Nephron (organoid): ENCODE measurements around the gene PTMS.

ENCODE experiments used
- H3K27ac Mint-ChIP-seq, 3 experiments: 2 replicates each; pipeline ENCODE4 v1.8.0; 2020; ENCODE audit warnings: mixed read lengths in 3 of 3, mild to moderate bottlenecking in 2 of 3, moderate library complexity in 1 of 3
- H3K27me3 Mint-ChIP-seq: 2 replicates; pipeline ENCODE4 v1.8.0; 2021; ENCODE audit warnings: low read depth, mild to moderate bottlenecking, moderate library complexity, mixed read lengths
- H3K36me3 Mint-ChIP-seq: 2 replicates; pipeline ENCODE4 v1.8.0; 2020; ENCODE audit warnings: low read depth, mixed read lengths
- H3K4me1 Mint-ChIP-seq: 2 replicates; pipeline ENCODE4 v1.8.0; 2020; ENCODE audit warnings: mixed read lengths
- H3K4me3 Mint-ChIP-seq, 3 experiments: 2 replicates each; pipeline ENCODE4 v1.8.0; 2020; ENCODE audit warnings: mild to moderate bottlenecking in 3 of 3, mixed read lengths in 3 of 3, moderate library complexity in 2 of 3
- H3K9me3 Mint-ChIP-seq: 2 replicates; pipeline ENCODE4 v1.8.0; 2020; ENCODE audit warnings: mixed read lengths
- TF ChIP-seq, protein P1 (sequence below), 3 experiments: fragments of 200-600 bp; sonication (generic); IDR thresholded peaks; one replicate each; pipeline ENCODE4 v1.5.0; 2021; ENCODE audit warnings: antibody characterized with exemption in 3 of 3; ENCODE audit not compliant: unreplicated experiment in 3 of 3

The PTMS gene

GRCh38 chr12:6786416-6787094 lies 20.4 kb downstream of the PTMS start:
- peaks cover 13% of the 10 kb centered on the region for H3K4me1 Mint-ChIP-seq
- TF ChIP-seq, protein P1, sequence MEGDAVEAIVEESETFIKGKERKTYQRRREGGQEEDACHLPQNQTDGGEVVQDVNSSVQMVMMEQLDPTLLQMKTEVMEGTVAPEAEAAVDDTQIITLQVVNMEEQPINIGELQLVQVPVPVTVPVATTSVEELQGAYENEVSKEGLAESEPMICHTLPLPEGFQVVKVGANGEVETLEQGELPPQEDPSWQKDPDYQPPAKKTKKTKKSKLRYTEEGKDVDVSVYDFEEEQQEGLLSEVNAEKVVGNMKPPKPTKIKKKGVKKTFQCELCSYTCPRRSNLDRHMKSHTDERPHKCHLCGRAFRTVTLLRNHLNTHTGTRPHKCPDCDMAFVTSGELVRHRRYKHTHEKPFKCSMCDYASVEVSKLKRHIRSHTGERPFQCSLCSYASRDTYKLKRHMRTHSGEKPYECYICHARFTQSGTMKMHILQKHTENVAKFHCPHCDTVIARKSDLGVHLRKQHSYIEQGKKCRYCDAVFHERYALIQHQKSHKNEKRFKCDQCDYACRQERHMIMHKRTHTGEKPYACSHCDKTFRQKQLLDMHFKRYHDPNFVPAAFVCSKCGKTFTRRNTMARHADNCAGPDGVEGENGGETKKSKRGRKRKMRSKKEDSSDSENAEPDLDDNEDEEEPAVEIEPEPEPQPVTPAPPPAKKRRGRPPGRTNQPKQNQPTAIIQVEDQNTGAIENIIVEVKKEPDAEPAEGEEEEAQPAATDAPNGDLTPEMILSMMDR (IDR thresholded peaks at IDR 0.05; ENCODE audit: unreplicated experiment in 3 of 3): no peak
- H3K9me3 Mint-ChIP-seq: no peaks in the 10 kb centered on the region
- H3K36me3 Mint-ChIP-seq: no peaks in the 10 kb centered on the region
- peaks cover 3% of the 10 kb centered on the region for H3K27me3 Mint-ChIP-seq
- H3K27ac Mint-ChIP-seq: peak overlapping the region in 2 of 3 experiments; percentile 61 to 75
- no peak overlapping the region for H3K4me3 Mint-ChIP-seq

DNA sequence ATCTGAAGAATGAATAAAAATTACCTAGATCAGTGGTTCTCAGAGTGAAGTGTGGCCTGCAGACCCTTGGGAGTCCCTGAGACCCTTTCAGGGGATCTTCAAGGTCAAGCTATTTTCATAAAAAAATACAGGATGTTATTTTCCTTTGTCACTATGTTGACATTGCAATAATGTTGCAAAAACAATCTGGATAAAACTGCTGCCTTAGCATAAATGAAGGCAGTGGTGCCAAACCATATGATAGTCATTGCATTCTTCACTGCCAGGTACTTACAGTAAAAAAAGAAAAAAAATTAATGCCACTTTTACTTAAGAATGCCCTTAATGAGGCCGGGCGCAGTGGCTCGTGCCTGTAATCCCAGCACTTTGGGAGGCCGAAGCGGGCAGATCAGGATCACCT lies 21.1 kb downstream of the PTMS start:
- Mint-ChIP-seq H3K27me3 (peaks cover 3% of the 10 kb centered on the region), H3K4me3 (no peak overlapping the region), H3K36me3 (no peaks in the 10 kb centered on the region), H3K9me3 (no peaks in the 10 kb centered on the region), H3K4me1 (peaks cover 16% of the 10 kb centered on the region), H3K27ac (peak overlapping the region in 2 of 3 experiments; percentile 61 to 75)
- TF ChIP-seq, protein P1 (IDR thresholded peaks at IDR 0.05; ENCODE audit: unreplicated experiment in 3 of 3): no peak

- H3K27ac Mint-ChIP-seq: peak within 1 kb of the TSS; percentile 33 to 44 (median 39)
- H3K9me3 Mint-ChIP-seq: no peaks in the 10 kb centered on the region
- H3K36me3 Mint-ChIP-seq: no peaks in the 10 kb centered on the region
- peaks cover 25% of the 10 kb centered on the region for H3K4me1 Mint-ChIP-seq
- peaks cover 3% of the 10 kb centered on the region for H3K27me3 Mint-ChIP-seq
- H3K4me3 Mint-ChIP-seq: peak within 1 kb of the TSS in 2 of 3 experiments; percentile 19 to 52
- TF ChIP-seq, protein P1 (IDR thresholded peaks at IDR 0.05; ENCODE audit: unreplicated experiment in 3 of 3): no peak
Measured at GRCh38 chr12:6788972-6789924, 23.1 kb downstream of the PTMS start, which contains the start of gene CD4. Gene CD4, plus strand, starts transcription at chr12:6789528. Its CDS starts 10,611 bp downstream, at chr12:6800139.

DNA sequence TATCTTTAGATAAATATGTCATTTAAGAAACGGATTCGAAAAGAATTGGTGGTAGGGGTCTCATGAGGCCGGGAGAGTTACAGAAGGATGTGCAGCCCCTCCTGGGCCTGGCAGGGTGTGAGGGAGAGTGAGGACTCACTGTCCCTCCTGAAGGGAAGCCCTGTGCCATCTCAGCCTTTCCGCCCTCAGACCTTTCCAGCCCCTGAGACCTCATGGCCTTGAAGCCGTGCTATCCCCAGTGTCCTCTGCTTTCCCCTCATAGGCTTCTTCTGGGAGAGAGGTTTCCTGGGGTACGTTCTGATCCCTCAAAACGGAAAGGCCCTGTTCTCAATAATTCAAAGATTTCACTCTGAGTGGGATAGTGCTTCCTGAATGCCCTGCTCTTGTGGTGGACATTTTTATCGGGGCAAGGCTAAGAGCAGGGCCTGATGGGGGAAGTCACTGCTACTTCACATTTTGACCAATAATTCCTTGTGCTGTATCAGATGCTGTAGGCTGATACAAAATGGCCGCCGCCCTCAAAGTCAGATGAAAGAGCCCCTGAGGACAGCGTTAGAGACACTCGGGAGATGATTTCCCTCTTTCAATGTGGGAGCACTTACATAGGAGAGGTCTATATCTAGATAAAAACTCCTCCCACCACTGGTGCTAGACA lies 24.5 kb downstream of the PTMS start:
- Mint-ChIP-seq H3K27ac (peak overlapping the region; percentile 39 to 67 (median 44)), H3K27me3 (no peaks in the 10 kb centered on the region), H3K9me3 (no peaks in the 10 kb centered on the region), H3K36me3 (no peaks in the 10 kb centered on the region), H3K4me3 (peak overlapping the region in 1 of 3 experiments; percentile 22), H3K4me1 (peaks cover 25% of the 10 kb centered on the region)
- TF ChIP-seq, protein P1 (IDR thresholded peaks at IDR 0.05; ENCODE audit: unreplicated experiment in 3 of 3): no peak

DNA sequence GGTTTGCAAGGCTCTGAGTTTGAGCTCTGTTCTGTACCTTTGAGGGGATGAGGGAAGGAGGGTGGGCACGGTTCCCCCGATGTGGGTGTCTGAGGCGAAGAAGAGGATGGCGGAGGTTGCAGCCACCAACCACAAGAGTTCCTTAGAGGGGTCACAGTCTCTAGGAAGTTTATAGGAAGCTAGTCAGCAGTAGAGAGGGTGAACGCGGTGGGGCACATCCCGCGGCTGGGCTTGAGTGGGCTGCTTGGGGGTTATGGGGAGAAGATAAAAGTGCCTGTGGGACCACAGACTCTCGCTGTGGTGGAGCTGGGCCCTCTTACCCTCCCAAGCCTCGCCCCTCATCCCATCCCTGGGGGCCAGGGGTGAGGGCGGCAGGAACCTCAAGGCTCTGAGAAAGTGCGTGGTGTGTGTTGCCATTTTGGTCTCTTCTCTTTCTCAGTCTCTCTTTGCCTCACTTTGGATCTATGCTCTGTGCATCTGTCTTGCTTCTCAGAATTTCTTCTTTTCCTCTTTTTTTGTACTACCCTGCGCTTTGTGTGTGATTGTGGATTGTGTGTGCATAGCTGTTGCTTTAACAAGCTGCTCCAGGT lies 25.9 kb downstream of the PTMS start:
- peak overlapping the region; percentile 96 to 98 (median 97) for H3K27ac Mint-ChIP-seq
- no peaks in the 10 kb centered on the region for H3K27me3 Mint-ChIP-seq
- no peaks in the 10 kb centered on the region for H3K9me3 Mint-ChIP-seq
- H3K36me3 Mint-ChIP-seq: no peaks in the 10 kb centered on the region
- H3K4me3 Mint-ChIP-seq: peak overlapping the region; percentile 60 to 69 (median 65)
- H3K4me1 Mint-ChIP-seq: peaks cover 25% of the 10 kb centered on the region
- TF ChIP-seq, protein P1 (IDR thresholded peaks at IDR 0.05; ENCODE audit: unreplicated experiment in 3 of 3): no peak
